Ovary (tissue), 3 donors: ENCODE data around the gene ABLIM2.

Experiments used
- EP300 ChIP-seq: sonication (generic); formaldehyde crosslinking; IDR thresholded peaks from one replicate; pipeline ENCODE4 v1.6.1; 2017; ENCODE audit warnings: antibody characterized with exemption
- POLR2A ChIP-seq: fragments of 450-650 bp; IDR thresholded peaks from one replicate; pipeline ENCODE4 v1.6.1; 2017; ENCODE audit warnings: antibody characterized with exemption, mild to moderate bottlenecking, moderate library complexity
- TF ChIP-seq, protein P1 (sequence below), 3 donors: fragments of 450-650 bp in 2 of 3; fragments of 200-600 bp in 1 of 3; IDR thresholded peaks; one replicate each; pipeline versions ENCODE4 v1.5.1 to v1.8.0; 2016 to 2022; ENCODE audit warnings: antibody characterized with exemption in 3 of 3, mild to moderate bottlenecking in 1 of 3
- donor health status: DM: no; HTN: no; CAD: no.

DNA sequence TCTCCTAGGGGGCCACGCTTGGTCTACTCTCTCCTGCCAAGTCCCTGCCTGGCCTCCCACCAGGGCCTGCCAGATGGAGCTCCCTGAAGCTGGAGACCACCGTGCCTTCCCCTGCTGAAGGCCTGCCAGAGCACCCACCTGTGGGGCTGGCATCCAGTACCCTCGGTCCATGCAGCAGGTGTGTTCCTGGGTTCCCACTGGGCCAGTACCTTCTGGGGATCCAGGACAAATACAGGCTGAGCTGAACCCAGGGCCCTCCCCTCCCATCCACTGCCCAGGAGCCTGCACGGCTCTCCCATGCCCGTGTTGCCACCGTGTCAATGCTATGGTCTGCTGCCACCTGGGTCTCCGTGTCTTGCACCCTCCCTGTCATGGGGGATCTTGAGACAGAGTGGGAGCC, 68.8 kb downstream of the ABLIM2 start:
- TF ChIP-seq POLR2A (no peak), EP300 (no peak)
- TF ChIP-seq, protein P1, sequence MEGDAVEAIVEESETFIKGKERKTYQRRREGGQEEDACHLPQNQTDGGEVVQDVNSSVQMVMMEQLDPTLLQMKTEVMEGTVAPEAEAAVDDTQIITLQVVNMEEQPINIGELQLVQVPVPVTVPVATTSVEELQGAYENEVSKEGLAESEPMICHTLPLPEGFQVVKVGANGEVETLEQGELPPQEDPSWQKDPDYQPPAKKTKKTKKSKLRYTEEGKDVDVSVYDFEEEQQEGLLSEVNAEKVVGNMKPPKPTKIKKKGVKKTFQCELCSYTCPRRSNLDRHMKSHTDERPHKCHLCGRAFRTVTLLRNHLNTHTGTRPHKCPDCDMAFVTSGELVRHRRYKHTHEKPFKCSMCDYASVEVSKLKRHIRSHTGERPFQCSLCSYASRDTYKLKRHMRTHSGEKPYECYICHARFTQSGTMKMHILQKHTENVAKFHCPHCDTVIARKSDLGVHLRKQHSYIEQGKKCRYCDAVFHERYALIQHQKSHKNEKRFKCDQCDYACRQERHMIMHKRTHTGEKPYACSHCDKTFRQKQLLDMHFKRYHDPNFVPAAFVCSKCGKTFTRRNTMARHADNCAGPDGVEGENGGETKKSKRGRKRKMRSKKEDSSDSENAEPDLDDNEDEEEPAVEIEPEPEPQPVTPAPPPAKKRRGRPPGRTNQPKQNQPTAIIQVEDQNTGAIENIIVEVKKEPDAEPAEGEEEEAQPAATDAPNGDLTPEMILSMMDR (IDR thresholded peaks at IDR 0.05) = no peak
